GM21423 (cell line): ENCODE measurements around the gene HOXA7.

Experiments used
- ATAC-seq: cut with Tn5 transposase; IDR thresholded peaks from one replicate; pipeline ENCODE4 v1.9.1; 2021; ENCODE audit warnings: mild to moderate bottlenecking, moderate library complexity; ENCODE audit not compliant: unreplicated experiment

Gene HOXA7

DNA sequence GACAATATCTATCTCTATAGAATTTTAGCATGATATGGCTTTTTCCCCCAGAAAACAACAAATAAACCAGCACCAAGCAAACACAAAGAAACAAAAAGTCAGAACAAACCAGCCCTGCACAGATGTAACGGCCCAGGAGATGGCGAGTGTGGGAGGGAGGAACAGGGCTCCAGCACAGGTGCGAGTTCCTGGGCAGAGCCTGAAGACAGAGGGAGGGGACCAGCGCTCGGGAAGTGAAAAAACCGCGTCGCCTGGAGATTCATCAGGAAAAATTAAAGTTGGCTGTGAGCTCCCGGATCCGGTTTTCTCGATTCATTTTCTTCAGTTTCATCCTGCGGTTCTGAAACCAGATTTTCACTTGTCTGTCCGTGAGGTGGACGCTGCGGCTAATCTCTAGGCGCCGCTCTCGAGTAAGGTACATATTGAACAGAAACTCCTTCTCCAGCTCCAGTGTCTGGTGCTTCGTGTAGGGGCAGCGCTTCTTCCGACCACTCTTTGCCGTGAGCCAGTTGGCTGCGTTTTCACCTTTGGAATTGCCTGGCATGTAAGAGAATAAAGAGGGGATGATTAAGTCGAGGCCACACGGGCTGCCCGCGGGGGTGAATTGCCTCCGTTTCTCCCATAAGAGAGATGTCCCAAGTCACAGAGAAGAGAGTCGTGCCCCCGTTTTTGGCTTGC is 15.3 kb upstream of the HOXA7 start:
- no peak for ATAC-seq

DNA sequence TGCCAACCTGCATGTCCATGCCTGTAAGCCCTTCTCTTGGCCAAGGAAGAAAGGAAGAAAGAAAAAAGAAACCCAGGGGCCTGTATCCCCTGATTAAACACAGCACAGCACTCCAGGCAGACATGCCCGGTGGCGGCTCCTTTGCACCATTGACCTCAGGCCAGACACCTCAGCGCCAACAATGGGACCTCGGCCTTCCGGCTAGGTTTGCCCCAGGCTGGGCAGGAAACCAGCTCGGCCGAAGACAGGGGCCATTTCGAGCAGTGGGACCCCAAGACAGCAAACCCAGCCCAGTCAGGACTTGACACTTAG is 14.8 kb upstream of the HOXA7 start:
- no peak for ATAC-seq

DNA sequence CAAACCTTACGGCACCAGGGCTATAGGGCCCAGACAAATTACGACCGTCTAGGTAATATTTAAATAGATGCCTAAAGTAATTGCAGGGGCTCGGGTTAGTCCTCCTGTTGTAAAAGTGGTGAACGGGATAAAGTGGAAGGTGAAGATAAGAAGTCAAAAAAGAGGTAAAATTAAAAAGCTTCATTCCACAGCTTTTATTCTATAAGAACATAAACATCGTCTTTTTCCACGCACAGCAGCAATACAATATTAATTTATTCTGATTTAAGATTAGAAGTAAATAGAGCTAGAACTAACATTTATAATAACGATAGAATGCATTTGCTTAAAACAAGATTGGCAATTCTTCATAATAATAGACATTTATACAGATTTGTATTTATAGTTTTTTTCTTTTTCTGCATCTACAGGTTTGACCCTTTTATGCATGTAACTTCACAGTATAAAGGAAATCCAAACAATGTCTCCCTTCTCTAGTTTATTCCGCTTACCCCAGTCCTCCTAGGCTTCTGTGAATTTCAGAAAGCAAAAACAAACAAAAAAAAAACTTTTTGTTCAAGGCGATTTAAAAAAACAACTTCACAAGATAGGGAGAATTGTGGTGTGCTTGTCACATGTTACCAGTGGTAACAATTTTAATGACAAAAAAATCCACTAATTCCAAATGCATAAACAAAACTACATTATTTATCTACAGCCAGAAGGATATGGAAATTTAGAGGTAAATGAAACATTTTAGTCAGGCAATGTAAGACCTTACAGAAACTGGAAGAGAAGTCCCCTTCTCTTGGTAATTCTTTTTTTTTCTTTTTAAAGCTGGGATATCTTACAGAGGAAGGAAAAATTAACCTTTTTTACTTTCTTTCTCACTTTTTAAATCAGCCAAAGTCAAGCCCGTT is 14.2 kb upstream of the HOXA7 start:
- no peak for ATAC-seq

DNA sequence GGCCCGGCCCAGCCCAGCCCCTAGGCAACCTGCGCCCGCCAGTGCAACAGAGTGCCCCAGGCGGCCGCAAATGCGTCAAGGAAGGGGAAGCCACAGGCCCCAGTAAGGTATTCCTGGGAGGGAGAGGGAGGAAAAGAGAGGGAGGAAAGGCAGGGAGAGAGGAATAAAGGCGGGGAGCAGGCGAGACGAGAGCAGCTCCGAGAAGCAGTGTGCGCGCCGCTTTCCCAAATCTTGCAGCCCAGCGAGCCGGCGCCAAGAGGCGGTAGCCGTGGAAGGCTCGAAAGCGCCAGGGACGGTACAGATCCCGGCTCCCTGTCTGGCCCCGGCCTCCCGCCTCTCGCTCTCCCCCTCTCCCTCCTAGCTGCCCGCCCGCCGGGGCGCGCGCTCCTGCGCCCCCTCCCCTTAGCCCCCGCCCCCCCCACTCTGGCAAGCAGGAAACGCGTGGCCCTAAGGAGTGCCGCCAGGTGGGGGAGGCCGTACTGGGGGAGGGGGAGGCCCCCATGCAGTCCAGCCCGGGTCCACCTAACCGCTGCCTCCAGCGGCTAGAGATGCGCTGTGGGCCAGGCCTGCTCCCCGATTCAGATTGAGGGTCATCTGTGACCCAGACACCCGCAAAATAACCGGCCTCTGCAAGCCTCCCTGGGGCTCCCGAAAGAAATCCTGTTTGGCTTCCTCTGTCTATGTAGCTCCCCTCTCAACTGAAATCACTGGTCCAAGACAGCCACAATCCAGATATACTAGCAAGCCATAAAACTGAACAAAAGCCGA is 13.4 kb upstream of the HOXA7 start:
- ATAC-seq: no peak

DNA sequence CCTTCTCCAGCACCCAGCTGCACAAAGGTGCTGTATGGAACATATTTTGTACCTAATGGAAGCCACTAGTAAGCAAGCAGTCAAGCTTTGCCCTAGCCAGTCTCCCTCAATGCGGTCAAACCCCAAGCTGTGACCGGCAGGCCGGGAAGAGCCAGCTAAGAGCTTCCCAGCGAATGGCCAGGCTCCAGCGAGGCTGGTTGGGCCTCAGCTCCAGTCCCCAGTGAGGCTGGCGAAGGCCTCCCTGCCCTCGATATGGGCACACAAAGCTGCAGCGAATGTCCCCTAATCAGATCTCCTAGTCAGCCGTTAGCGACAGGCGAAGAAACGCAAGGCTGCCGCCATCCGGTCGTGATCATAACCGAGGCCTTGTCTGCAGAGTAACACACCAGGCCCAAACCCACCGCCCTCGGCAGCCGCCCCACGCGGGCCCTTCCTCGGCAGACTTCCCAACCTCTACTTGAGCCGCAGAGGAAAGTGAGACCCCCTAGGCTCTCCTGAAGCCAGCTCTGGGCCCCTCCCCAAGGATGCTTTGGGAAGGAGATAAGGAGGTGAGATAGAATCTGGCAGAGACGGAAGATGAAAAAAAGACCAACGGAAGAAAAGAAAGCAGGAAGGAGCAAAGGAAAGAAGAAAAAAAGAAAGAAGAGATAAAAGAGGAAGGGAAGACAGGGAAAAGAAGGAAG is 11.9 kb upstream of the HOXA7 start:
- ATAC-seq: no peak

DNA sequence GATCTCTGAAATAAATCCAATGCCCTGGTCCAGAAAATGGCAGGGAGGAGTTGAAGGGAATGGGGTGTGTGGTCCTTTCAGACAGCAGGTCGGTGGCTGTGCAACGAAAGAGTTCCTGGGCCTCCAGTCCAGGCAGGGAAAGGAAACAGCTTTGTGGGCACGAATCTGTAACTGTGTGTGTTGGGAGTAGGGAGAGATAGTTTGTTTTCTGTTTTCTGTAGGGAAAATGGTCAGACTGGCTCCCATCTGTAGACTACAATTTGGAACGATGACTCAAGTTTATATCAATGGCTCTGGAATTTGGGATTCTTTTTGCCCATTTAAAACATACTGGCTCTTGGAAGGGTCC is 11.4 kb upstream of the HOXA7 start:
- no peak for ATAC-seq

DNA sequence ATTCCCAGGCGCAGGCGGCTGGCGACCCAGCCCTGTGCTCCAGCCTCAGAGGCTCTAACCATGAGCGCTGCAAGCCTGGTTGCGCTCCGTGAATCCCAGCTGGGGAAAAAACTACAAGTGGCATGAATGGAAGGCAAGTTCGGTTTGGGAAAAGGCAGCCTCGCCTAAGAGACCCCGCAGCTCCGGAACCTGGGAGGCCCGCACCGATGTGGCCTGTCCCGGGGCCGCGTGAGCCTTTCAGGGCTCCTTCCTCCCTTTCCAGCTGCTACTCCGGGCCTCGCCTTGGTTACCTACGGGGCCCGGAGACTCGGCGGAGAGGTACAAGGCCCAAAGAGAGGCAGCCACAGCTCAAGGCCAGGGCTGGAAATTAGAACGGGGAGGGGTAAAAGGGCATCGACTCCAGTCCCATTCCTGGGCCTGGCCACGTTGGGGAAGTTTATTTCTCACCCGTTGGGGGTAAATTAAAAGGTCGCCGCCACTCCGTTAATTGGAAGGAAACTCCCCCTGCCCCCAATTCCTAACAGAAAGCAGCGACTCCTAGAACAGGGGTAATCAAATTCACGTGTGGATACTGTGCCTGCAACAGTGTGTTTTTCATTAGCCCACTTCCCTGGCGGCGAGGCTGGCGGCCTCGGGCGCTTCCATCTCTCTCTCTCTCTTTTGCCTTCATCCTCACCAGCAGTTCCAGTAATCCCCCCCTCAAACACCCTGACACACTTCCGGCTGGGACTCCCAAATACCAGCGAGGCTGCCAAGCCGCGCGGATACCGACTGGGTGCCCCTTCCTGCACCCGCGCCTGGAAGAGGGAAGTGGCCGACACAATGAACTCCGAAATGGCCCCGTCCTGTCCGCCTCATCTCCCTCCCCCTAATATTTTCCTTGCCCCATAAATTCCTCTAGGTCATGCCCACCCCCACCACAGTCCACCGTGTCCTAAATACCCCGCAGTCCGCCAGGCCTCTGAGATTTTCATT is 10.3 kb upstream of the HOXA7 start:
- no peak for ATAC-seq

DNA sequence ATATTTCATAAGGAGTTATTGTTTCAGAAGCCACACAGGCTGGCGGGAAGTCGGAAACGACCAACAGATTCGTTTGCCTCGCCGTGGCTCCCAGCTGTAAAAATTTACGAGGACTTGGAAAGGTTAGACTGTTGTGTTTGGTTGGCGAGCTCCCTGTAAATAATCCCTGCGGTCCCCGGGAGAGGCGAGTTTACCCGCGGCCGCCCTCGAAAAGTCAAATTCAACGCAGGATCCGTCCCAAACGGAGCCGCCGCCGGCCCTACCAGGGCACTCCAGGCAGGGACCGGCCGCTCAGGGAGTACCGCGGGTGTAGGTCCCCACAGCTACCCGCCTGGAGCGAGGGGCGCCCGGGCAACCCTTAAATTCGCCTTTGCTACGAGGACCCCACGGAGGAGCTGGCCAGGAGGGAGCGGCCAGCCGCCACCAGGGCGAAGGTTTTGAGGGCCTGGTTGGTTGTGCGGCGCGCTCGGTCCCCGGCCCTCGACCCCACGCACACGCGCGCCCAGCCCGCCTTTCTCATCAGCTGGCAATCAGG is 9.6 kb upstream of the HOXA7 start:
- no peak for ATAC-seq

DNA sequence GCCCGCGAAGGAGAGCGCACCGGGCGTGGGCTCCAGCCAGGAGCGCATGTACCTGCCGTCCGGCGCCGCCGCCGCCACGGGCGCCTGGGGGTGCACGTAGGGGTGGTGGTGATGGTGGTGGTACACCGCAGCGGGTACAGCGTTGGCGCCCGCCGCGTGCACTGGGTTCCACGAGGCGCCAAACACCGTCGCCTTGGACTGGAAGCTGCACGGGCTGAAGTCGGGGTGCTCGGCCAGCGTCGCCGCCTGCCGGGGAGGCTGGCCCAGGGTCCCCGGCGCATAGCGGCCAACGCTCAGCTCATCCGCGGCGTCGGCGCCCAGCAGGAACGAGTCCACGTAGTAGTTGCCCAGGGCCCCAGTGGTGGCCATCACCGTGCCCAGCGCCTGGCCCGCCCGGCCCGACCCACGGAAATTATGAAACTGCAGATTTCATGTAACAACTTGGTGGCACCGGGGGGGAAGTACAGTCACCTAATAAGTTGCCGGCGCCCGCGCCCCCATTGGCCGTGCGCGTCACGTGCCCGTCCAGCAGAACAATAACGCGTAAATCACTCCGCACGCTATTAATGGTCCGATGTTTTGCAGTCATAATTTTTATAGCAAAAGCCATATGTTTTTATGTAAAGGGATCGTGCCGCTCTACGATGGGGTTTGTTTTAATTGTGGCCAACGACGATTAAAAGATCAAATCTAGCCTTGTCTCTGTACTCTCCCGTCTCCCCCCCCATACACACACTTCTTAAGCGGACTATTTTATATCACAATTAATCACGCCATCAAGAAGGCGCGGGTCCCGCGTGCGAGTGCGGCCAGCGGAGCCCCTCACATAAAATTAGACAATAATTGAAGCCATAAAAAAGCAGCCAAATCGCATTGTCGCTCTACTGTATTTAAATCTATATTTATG is 8.9 kb upstream of the HOXA7 start, which contains the start of gene HOXA9:
TSS of gene HOXA9 (minus strand) at position 449 of the 907 bp plus-strand sequence. CDS start at position 369, 80 bp downstream.
- no peak for ATAC-seq

DNA sequence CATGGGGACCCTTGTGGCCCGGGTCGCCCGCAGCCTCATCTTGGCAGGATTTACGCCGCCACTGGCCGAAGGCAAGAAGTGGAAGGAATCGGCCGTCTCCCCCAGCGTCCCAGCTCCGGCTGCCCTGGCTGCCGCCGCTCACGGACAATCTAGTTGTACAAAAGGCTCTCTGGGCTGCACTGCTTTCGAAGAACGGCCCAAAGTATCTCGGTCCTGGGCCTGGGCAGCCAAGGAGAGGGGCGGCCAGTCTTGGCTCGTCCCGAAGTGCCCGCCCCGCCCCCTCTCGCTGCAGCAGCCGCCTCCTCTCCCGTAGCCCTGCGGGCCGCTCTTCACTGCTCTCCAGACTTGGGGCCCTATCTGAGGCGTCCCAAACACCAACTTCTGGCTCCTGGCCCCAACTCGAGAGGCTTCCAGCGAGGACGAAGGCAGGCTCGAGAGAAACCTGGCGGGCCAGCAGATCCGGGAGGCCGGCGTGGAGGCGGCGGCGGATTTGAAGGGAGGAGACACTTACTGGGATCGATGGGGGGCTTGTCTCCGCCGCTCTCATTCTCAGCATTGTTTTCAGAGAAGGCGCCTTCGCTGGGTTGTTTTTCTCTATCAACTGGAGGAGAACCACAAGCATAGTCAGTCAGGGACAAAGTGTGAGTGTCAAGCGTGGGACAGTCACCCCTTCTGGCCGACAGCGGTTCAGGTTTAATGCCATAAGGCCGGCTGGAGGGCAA is 8.1 kb upstream of the HOXA7 start:
- ATAC-seq: no peak

DNA sequence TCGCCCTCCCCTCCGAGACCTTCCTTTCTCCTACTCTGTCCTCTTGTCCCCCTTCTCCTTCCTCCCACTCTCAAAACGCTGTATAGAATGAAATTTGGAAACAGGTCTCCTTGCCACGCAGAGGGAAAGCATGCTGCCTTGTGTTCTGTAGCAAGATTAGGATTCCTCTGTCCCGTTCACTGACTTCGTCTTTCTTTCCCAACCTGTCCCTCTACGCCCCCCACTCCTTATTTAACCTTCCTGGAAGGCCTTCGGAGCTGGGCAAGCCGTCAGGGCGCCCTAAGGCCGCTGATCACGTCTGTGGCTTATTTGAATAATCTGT is 7.5 kb upstream of the HOXA7 start:
- ATAC-seq: no peak

DNA sequence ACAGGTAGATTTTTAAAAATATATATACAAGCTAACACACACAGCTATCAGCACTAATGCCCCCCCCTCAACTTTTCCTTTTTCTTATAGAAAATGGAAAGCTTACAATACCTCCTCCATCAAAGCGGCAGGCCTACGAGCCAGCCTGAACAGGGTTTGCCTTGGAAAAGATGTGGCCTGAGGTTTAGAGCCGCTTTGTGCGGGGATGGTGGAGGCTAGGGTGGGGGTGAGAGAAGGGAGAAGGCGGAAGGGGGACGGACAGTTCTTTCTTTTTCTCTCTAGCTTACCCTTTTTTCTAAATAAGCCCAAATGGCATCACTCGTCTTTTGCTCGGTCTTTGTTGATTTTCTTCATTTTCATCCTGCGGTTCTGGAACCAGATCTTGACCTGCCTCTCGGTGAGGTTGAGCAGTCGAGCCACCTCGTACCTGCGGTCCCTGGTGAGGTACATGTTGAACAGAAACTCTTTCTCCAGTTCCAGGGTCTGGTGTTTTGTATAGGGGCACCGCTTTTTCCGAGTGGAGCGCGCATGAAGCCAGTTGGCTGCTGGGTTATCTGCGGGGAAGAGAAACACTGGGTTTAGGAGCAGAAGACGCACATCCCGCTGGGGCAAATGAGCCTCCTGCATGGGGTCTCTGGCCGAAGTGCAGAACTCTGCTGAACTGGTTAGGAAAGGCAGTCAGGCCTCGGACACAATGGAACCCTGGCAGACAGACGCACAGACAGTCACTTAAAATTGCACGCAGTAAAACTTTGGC is 7.0 kb upstream of the HOXA7 start:
- no peak for ATAC-seq

DNA sequence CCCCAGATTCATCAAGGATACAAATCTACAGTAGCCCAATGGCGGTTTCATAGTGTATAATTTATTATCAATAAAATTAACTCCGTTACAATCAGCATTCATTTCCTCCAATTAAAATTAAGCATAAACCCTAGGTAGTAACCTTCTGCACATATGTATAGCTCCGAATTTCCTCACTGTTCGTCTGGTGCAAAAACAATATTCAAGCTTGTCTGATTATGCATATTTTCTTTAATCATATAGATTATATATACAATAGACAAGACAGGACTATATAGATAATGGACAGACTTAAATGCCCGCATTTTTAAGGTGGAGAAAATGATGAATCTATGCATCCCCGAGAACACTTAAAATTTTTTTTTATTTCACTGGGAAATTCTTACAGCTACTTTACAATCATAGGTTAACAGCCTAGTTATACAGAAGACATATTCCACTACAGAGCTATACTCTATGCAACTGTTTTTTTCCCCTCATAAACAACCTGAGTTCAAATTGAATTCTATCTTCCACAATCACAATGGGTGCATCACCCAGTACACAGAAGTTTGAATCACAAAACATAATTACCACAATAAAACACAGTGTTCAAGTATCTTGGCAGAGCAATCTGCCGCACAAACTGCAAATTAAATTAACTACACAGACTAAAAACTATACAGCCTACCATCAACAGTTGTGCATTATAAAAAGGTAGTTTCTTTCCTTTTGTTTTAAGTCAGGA is 6.2 kb upstream of the HOXA7 start:
- no peak for ATAC-seq

DNA sequence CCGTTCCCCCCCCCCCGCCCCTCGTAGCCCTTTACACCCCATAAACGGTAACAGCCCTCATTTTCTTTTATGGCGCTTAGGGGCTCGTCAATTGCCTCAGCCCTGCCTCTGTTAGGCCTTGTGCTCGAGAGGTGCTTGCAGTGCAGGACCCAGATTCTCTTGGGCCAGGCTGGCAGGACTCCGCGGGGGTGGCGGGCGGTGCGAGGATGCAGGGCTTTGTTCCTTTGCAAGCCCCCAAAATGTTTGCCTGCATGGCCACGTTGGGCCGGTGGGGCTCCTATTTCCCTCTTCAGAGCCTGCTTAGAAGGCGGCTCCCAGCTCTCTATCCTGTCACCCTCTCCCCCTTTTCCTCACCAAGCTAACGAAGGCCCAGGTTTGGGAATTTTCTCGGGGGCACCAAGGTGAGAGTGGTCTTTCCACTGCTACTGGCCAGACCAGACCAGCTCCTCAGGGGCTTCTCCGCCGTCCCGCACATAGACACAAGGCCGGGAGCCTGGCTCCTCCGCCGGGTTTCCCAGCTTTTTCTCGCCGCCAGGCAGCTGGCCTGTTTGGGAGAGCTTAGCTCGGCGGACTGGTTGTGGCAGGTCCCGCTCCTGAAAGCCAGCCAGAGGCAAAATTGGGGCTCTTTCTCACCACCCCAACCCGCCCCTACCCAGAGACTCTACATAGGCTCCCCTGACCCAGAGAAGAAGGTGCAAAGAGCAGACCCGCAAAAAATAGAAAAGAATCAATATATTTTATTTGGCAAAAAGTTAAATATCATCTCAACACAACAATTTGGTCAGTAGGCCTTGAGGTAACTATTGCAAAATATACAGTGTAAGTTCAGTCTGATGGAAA is 5.5 kb upstream of the HOXA7 start:
- no peak for ATAC-seq

DNA sequence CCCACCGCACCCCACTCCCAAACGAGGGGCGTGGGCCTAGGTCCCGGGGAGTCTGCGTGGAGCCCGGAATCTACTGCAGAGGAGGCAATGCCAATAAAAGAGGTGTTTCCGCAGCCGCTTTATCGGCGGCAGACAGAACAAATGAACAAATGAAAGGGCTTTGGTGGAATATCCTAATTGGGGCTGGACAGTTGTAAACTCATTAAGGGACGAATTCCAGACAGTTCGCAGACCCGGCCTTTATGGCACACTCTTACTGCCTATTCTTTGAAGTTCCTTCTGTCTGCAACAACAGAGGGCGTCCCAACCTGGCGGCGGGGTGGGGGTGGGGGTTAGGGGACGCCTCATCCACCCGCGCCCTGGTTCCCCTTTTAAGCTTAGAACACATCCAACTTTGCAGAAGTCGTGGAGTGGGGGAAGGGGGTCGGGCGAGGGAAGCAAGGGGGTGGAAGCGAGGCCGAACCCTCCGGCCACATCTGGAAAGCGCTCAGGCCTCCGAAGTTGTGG is 4.8 kb upstream of the HOXA7 start:
- no peak for ATAC-seq
